Testis (tissue), 3 donors: ENCODE data around the gene MPHOSPH8. TPM values are rescaled to one million over a fixed set of nuclear protein-coding genes. Genes with fewer than 3 reads are reported as not detected.

Experiments used
- DNase-seq: peaks from one replicate; pipeline ENCODE4 v3.0.0-alpha.2; 2019
- H3K27ac ChIP-seq, 2 donors: fragments of 200-600 bp; sonication (generic); one replicate each; pipeline ENCODE4 v1.5.1; 2019
- H3K27me3 ChIP-seq: fragments of 200-600 bp; sonication (generic); one replicate; pipeline ENCODE4 v1.5.1; 2019
- H3K36me3 ChIP-seq: fragments of 200-600 bp; sonication (generic); one replicate; pipeline ENCODE4 v1.5.1; 2017; ENCODE audit warnings: low read depth; ENCODE audit errors: missing control alignments
- H3K4me1 ChIP-seq: fragments of 200-600 bp; sonication (generic); one replicate; pipeline ENCODE4 v1.5.1; 2019
- H3K4me3 ChIP-seq, 2 donors: fragments of 200-600 bp; sonication (generic); one replicate each; pipeline ENCODE4 v1.5.1; 2017 to 2019
- H3K9me3 ChIP-seq: fragments of 200-600 bp; sonication (generic); one replicate; pipeline ENCODE4 v1.5.1; 2017
- CTCF ChIP-seq, 3 experiments: fragments of 450-650 bp in 2 of 3; fragments of 200-600 bp in 1 of 3; sonication (generic) in 1 of 3; IDR thresholded peaks; one replicate each; pipeline ENCODE4 v1.5.1; 2016 to 2019; ENCODE audit warnings: antibody characterized with exemption in 3 of 3, mild to moderate bottlenecking in 2 of 3, moderate library complexity in 1 of 3
- POLR2A ChIP-seq: fragments of 450-650 bp; IDR thresholded peaks from one replicate; pipeline ENCODE4 v1.6.1; 2017; ENCODE audit warnings: antibody characterized with exemption, mild to moderate bottlenecking, moderate library complexity
- WGBS, 2 donors: methylation state at CpG; one replicate each; pipeline ENCODE4 v1.1.5; 2018; 5-methylcytosine and 5-hydroxymethylcytosine counted together
- intact Hi-C: fragments of 100-400 bp; cut with DNase I; formaldehyde crosslinking; loops from one replicate; pipeline ENCODE4 v1.15.1; 2023; ENCODE audit warnings: low total_unique reads
- polyA plus RNA-seq: library from polyadenylated mRNA; stranded (reverse); fragments of 350-450 nt; fragmentation: Illumina TruSeq; extraction: RNeasy Lipid Tissue Mini Kit (QIAGEN cat#74804); gene quantifications from one replicate; pipeline ENCODE4 v1.2.3, GENCODE V29; 2014; ENCODE audit warnings: low read depth, low replicate concordance; ENCODE audit not compliant: insufficient read depth
- total RNA-seq, 2 donors: library from RNA; depleted of rRNA; stranded (reverse); fragments of >200 nt; gene quantifications; one replicate each; pipeline ENCODE4 v1.2.3, GENCODE V29; 2016

Gene MPHOSPH8
- total and polyA plus RNA-seq, 3 donors from 2014 or later = 12.3 to 39.2 (median 31.0) TPM

- H3K9me3 ChIP-seq = no peaks in the 10 kb centered on the region
- TF ChIP-seq CTCF (IDR thresholded peaks at IDR 0.05) (no peak), POLR2A (no peak)
- no peaks in the 10 kb centered on the region for H3K36me3 ChIP-seq
- no peak overlapping the region for H3K4me3 ChIP-seq
- no peaks in the 10 kb centered on the region for H3K27me3 ChIP-seq
- DNase-seq = no peak
- no peak overlapping the region for H3K27ac ChIP-seq
- H3K4me1 ChIP-seq = no peaks in the 10 kb centered on the region
- intact Hi-C loops = no loop called here
- 75% methylated on average over 2 of the region's 2 CpGs for WGBS, 2 donors
Measured at GRCh38 chr13:19720039-19720438, 86.6 kb downstream of the MPHOSPH8 start.

Other genes starting within 250 kb of the MPHOSPH8 start
- 1 to 10 TPM; 5.1 to 9.9 TPM for gene TPTE2, start 72.1 kb upstream of the MPHOSPH8 start, total RNA-seq
- 8.0 TPM for gene TPTE2, start 72.1 kb upstream of the MPHOSPH8 start, polyA plus RNA-seq
- 100 to 1,000 TPM; 129 to 145 TPM for gene PSPC1, start 149.3 kb downstream of the MPHOSPH8 start, total RNA-seq
- gene PSPC1, start 149.3 kb downstream of the MPHOSPH8 start, polyA plus RNA-seq = 92.0 TPM
- 10 to 100 TPM; 29.5 to 37.1 TPM for gene ZMYM5, start 230.0 kb downstream of the MPHOSPH8 start, total RNA-seq
- gene ZMYM5, start 230.0 kb downstream of the MPHOSPH8 start, polyA plus RNA-seq = 29.4 TPM